ENCODE data around the gene URM1. TPM values are rescaled to one million over a fixed set of nuclear protein-coding genes. Genes with fewer than 3 reads are reported as not detected.

Gene URM1
- polyA plus RNA-seq, 2 of the 4 experiments (the other 2 are of a cell fraction), result 43.6 to 50.6 TPM

- TF ChIP-seq POLR2AphosphoS2 (conservative IDR thresholded peaks at IDR 0.05; ENCODE audit: low read length), result no peak
- TF ChIP-seq RAD21 (conservative IDR thresholded peaks at IDR 0.05 in 1 of 2, IDR thresholded peaks at IDR 0.05 in 1 of 2), result no peak
- TF ChIP-seq ELK1 (IDR thresholded peaks at IDR 0.05; ENCODE audit: low read depth, low read length), result no peak
- TF ChIP-seq NPAS2 (CRISPR knock-in tag; IDR thresholded peaks at IDR 0.05; ENCODE audit: borderline replicate concordance), result no peak
- TF ChIP-seq EP300 (IDR thresholded peaks at IDR 0.05), result no peak
Observed at GRCh38 chr9:128358090-128358489, 13.1 kb upstream of the URM1 start (continued).

GRCh38 chr9:128358861-128359260, 12.3 kb upstream of the URM1 start:
- FAIRE-seq, result no peak
- Histone ChIP-seq H3K9me3 (no peaks in the 10 kb centered on the region), H3K4me1 (peaks cover 13% of the 10 kb centered on the region), H3K4me2 (no peak overlapping the region), H3K4me3 (no peak overlapping the region), H3K27ac (no peak overlapping the region)
- WGBS (ENCODE audit: missing lambda C conversion rate), result 79% methylated on average over 4 of the region's 4 CpGs
- DNase-seq (ENCODE audit: low read depth in 1 of 2, low spot score in 1 of 2), result no peak
- POLR2A ChIA-PET, result no interaction called here
- CTCF ChIA-PET, result interaction anchor here (1.0 to 15.6 kb wide), 4 partner anchors 15 to 134 kb away, joined by 3 to 182 read pairs (median 66); no protein-coding TSS in a partner anchor
- no peak for TF ChIP-seq RAD21 (conservative IDR thresholded peaks at IDR 0.05 in 1 of 2, IDR thresholded peaks at IDR 0.05 in 1 of 2)
- TF ChIP-seq EHF (CRISPR knock-in tag; IDR thresholded peaks at IDR 0.05), result no peak
- TF ChIP-seq CHD2 (IDR thresholded peaks at IDR 0.05; ENCODE audit: low read length, partially characterized antibody), result no peak
- no peak for TF ChIP-seq MAFK (IDR thresholded peaks at IDR 0.05; ENCODE audit: partially characterized antibody)
- no peak for TF ChIP-seq CEBPB (IDR thresholded peaks at IDR 0.05)
- no peak for TF ChIP-seq BHLHE40 (IDR thresholded peaks at IDR 0.05; ENCODE audit: low read depth, low read length)
- no peak for TF ChIP-seq ZFP36 (IDR thresholded peaks at IDR 0.05; ENCODE audit: borderline replicate concordance, partially characterized antibody)
- TF ChIP-seq CBX8 (IDR thresholded peaks at IDR 0.05), result no peak
- no peak for TF ChIP-seq EHMT2 (IDR thresholded peaks at IDR 0.05; ENCODE audit: low read depth)
- no peak for TF ChIP-seq JUNB (IDR thresholded peaks at IDR 0.05)
- no peak for TF ChIP-seq TP53 (CRISPR knock-in tag; IDR thresholded peaks at IDR 0.05)
- TF ChIP-seq KDM5A (IDR thresholded peaks at IDR 0.05), result no peak
- no peak for ATAC-seq

- H3K27ac ChIP-seq, result no peak overlapping the region
- peaks cover 13% of the 10 kb centered on the region for H3K4me1 ChIP-seq
- ChIA-PET POLR2A (interaction anchor here (2.0 to 2.9 kb wide), 2 partner anchors 10 to 60 kb away, joined by 8 to 34 read pairs; partner anchors contain the start of genes CERCAM and URM1), CTCF (interaction anchor here (0.6 to 15.6 kb wide), 15 partner anchors 10 to 275 kb away, joined by 3 to 182 read pairs (median 14); partner anchors contain the start of genes CERCAM and URM1)
- H3K4me3 ChIP-seq, result no peak overlapping the region
- ATAC-seq, result no peak
- WGBS (ENCODE audit: missing lambda C conversion rate), result 35% methylated on average over 2 of the region's 2 CpGs
- H3K9me3 ChIP-seq, result no peaks in the 10 kb centered on the region
- FAIRE-seq, result no peak
- TF ChIP-seq PHF8 (IDR thresholded peaks at IDR 0.05; ENCODE audit: borderline replicate concordance, low read depth), result no peak
- no peak for TF ChIP-seq MAX (IDR thresholded peaks at IDR 0.05)
- TF ChIP-seq RAD21 (conservative IDR thresholded peaks at IDR 0.05 in 1 of 2, IDR thresholded peaks at IDR 0.05 in 1 of 2), result no peak
- TF ChIP-seq HDAC2 (IDR thresholded peaks at IDR 0.05), result no peak
- TF ChIP-seq ZNF302 (CRISPR knock-in tag; IDR thresholded peaks at IDR 0.05), result no peak
- TF ChIP-seq NPAS2 (CRISPR knock-in tag; IDR thresholded peaks at IDR 0.05; ENCODE audit: borderline replicate concordance), result no peak
- TF ChIP-seq USF2 (IDR thresholded peaks at IDR 0.05), result no peak
- TF ChIP-seq TP53 (CRISPR knock-in tag; IDR thresholded peaks at IDR 0.05), result no peak
- TF ChIP-seq POLR2A (IDR thresholded peaks at IDR 0.05; ENCODE audit: low read length), result no peak
- DNase-seq (ENCODE audit: low read depth in 1 of 2, low spot score in 1 of 2), result no peak
- no peak overlapping the region for H3K4me2 ChIP-seq
Observed at GRCh38 chr9:128360826-128361225, 10.3 kb upstream of the URM1 start.

Measured in A549 (cell line).